ENCODE results near the gene EPB41L4A.

DNA sequence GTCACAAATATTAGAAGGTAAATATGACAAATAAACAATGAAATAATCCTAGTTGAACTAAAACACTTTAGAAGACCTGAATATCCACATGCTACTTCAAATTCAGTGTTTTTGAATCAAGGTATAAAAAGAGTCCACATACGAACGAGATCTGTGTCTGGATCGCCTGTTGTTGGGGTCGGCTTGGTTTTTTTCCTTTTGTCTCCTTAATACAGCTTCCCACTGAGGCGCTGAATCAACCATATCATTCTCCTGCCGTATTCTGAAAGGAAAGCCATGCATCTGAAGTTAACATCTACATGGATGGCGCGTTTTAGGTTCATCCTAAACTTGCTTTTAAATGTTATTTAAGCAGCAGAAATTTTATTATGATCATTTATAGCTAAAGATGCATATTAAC is 235.2 kb downstream of the EPB41L4A start:
- no peak for TF ChIP-seq GATA3 (IDR thresholded peaks at IDR 0.05; ENCODE audit: low read depth, low read length)
- no peak for TF ChIP-seq GATA2 (IDR thresholded peaks at IDR 0.05; ENCODE audit: low read depth, low read length)

Measured in SH-SY5Y (cell line).